Measurements from ENCODE around the gene EZH1.
A peak's percentile ranks its signal among the peaks of the same experiment; 100 is the strongest.
"Not testable (repeated sequence)": the region's sequence is repeated elsewhere in the genome, so short reads cannot be mapped to it uniquely, and the experiment has no call there.

EZH1 gene

DNA sequence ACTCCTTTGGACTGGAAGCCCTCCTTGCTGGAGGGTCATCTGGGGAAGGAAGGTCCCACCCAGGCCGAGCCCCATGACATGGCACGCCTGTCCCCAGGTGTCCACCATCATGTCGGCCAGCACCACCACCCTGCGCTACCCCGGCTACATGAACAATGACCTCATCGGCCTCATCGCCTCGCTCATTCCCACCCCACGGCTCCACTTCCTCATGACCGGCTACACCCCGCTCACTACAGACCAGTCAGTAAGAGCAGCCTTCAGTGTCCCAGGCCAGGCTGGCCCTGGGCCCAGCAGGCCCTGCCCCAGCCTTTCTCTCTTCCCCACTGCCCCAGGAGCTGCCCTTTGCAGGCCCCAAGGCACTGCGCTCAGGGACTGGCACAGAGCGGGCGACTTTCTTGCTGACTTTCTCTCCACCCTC lies 79.2 kb downstream of the EZH1 start:
- no peak for DNase-seq

DNA sequence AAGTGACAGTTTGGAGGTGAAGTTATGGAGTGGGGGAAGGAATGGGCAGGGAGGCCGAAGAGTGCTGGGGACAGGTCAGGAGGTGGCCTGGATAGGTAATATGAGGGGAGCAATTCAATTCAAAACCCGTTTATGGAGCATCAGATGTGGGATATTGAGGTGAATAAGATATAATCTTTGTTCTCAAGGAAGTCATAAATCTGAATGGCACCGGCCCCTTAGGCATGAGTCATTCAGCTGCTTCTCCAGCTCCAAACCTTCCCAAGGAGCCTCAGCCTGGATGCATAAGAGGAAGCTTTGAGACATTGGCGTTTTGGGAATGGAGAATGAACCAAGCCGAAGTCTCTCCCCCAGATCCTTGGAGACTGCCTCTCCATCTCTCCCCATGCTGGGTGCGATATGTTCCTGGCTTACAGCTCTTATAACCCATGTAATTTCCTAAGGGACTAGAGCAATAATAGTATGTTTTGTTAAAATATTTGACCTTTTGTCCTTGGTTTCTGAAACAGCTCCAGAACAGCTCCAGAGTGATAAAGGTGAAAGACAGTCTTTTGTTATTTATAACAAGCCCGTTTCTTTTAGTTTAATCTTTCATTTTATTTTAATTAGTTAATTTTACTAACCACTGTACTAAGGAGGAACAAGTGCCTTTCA lies 84.0 kb downstream of the EZH1 start:
- DNase-seq = no peak

DNA sequence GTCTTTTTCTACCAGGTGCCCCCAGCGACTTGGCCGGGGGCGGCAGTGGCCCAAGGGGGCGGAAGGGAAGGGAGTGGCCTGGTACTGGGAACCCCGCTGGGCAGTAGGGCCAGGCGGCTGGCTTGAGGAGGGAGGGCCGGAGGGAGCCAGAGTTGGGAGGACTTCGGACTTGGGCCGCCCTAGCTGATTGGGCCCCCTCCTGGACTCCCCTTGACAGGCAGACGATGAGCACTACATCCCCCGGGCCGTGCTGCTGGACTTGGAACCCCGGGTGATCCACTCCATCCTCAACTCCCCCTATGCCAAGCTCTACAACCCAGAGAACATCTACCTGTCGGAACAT lies 84.9 kb downstream of the EZH1 start:
- DNase-seq = not testable (repeated sequence)

DNA sequence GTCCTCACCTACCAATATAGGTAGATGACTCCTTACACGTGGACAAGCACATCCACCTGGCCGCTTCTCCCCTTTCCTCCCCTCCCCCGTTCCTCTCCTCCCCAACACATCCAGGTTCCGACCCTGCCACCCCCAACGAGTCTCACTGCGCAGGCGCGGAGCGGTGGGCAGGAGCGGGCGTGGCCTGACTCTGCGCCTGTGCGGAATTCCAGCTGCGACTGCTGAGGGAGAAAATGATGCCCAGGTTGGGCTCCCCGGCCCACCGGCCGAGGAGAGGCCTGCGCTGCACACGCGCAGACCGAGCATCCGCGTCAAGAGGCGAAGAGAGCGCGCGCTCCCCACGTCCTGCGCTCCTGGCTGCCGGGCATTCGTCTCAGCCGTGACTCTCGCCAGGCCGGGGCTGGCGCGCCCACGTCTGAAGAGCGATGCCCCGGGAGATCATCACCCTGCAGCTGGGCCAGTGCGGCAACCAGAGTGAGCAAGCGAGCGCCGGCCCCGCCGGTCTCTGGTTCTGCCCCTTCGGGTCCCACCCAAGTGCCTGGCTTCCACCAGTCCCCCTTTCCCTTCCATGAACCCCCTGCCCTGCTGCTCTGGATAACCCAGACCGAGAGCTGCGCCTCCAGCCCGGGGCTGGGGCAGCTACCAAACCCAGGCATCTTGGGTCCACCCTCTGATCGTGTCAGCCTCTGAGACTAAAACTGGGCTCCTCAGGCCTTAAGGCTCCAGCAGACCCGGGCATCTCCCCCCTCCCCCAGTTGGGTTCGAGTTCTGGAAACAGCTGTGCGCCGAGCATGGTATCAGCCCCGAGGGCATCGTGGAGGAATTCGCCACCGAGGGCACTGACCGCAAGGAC lies 85.5 kb downstream of the EZH1 start, which contains the start of gene TUBG2:
TUBG2 (plus strand) TSS at position 206 of the 853 bp plus-strand sequence; CDS start at position 426, 220 bp downstream.
- peak; percentile 66 to 73 for DNase-seq

DNA sequence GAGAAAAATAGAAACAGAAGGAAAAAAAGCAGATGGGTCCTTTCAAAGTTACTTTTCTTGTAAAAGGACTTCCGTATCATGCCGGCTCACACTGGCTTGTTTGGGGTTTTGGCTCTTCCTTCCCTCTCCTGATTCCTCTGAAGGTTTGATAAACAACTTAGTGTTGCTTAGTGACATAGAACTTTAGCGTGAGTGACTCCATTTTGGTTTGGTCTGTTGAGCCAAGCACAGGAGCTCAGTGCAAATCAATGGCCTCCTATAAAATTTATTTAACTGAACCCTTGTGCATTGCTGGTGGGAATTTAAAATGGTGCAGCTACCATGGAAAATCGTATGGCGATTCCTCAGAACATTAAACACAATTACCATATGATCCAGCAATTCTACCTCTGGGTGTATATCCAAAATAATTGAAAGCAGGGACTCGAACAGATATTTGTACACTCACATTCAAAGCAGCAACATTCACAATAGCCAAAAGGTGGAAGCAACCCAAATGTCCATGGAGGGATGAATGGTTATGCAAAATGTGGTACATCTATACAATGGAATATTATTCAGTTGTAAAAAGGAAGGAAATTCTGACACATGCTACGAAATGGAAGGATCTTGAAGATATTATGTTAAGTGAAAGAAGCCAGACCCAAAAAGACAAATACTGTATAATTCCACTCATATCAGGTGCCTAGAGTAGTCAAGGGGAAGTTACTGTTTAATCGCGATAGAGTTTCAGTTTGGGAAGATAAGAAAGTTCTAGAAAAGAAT lies 86.8 kb downstream of the EZH1 start:
- no peak for DNase-seq

DNA sequence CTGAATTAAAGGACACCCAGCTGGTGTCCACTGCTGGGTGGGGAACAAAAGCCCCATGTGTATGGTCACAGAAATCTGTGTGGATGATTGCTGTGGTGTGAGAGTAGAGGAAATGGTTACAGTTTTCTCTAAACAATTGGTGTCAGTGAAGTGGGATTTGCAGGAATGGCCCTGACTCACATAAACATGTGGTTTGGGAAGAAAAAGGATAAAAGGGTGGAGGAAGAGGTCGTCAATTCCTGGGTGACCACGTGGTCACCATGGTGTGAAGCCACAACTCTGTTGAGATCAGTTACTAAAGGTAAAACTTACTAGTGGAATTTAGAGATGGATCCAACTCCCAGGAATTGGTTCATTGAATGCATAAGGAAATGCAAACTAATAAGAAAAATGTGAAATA lies 89.3 kb downstream of the EZH1 start:
- no peak for DNase-seq

DNA sequence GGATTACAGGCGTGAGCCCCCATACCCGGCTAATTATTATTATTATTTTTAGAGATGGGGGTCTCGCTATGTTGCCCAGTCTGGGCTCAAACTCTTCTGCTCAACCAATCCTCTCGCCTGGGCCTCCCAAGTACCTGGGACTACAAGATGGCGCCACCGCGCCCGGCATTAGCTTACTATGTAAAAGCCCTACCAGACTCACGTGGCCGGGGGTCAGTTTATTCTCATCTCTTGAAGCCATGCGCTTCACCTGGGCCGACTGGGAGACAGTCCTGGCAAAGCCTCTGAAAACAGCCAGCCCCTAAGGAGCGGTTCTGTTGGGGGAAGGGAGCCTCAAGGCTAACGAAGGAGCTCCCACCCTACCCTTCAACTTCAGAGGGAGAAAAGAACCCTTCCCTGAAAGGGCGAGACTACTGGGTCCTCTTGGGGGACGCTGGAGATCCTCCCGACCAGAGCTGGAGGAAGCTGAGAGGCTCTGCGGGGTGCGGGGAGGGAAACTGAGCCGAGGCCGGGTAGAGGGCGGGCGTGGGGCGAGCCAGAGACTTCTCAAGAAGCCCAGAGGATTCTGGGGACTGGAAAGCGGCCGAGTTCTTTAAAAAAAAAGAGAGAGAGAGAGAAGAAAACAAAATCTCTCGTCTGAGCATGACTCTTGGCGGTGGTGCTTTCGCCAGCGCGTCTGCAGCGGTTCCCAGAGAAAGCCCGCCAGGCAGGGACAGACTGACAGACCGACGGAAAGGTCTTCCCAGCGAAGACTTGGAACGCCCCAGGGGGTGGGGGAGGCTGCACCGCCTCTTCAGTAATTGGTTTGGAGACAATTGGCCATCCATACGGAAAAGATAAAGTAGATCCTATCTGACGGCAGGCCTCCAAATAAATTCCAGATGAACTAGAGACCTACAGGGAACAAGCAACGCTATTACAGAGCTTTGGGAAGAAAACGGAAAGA lies 91.4 kb downstream of the EZH1 start:
- DNase-seq = no peak

DNA sequence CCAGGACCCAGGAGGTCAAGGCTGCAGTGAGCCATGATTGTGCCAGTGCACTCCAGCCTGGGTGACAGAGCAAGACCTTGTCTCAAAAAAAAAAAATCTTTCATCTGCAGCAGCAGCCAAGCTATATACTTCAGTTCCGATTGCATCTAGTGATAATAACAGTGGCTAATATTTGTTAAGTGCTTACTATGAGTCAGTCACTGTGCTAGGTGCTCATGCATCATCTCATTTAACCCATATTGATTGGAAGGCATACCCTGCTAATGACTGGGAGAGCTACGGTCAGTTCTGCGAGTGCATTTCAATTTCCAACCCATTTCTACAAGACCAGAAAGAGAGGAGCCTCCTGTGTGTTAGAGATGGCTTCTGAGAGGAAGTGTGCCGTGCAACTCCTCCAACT lies 93.4 kb downstream of the EZH1 start:
- DNase-seq = no peak
